Measurements from ENCODE around the gene RPL36.

The RPL36 gene

DNA sequence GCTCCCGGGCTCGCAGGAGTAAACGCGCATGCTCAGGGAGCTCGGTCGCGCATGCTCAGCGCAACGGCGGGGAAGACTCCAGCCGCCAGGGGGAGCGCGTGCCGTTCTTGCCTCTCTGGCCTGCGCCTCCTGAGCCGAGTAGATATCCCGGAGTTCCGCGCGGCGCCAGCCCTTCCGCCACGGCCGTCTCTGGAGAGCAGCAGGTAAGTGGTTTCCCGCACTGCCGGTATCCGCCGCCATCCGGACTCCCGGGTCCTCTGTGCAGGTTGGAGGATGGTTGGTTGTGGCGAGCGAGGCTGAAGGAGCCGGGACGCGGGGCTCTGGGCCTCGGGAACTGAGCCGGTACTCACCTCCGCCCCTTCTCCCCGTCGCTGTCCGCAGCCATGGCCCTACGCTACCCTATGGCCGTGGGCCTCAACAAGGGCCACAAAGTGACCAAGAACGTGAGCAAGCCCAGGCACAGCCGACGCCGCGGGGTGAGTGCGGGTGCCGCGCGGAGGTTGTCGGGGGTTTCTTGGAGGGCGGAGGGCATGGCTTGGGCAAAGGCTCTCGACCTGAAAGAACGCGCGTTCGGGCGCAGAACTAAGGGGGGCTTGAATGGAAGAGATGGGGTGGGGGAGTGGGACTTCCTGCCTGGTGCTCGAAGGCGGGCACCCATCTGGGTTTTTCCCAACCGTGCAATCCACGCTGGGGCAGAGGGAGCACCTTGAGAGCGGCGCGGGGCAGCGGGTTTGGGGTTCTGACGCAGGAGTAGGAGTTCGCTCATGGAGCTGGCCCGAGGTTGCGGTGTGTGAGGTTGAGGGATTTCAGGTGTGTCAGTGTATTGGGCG is at the start of gene RPL36:
RPL36 (plus strand) TSS at position 171 of the 830 bp plus-strand sequence; CDS start at position 384, 213 bp downstream.
- Histone ChIP-seq H3K27me3 (ENCODE audit: control insufficient read depth, insufficient read depth, low read length) (no peaks in the 10 kb centered on the region), H3K27ac (ENCODE audit: low read depth, low read length) (peak within 1 kb of the TSS; percentile 96), H3K36me3 (ENCODE audit: control insufficient read depth, insufficient read depth, low read length) (peaks cover 43% of the 10 kb centered on the region), H3K9ac (ENCODE audit: low read depth, low read length) (peak within 1 kb of the TSS; percentile 98), H3K9me3 (ENCODE audit: control insufficient read depth, insufficient read depth, low read length) (no peaks in the 10 kb centered on the region), H3K4me3 (ENCODE audit: low read depth, low read length) (peak within 1 kb of the TSS; percentile 94), H3K4me1 (ENCODE audit: control insufficient read depth, insufficient read depth, low read length) (no peaks in the 10 kb centered on the region)

- Histone ChIP-seq H3K9me3 (ENCODE audit: control insufficient read depth, insufficient read depth, low read length) (no peaks in the 10 kb centered on the region), H3K36me3 (ENCODE audit: control insufficient read depth, insufficient read depth, low read length) (peaks cover 61% of the 10 kb centered on the region), H3K9ac (ENCODE audit: low read depth, low read length) (no peak overlapping the region), H3K4me1 (ENCODE audit: control insufficient read depth, insufficient read depth, low read length) (no peaks in the 10 kb centered on the region), H3K27me3 (ENCODE audit: control insufficient read depth, insufficient read depth, low read length) (no peaks in the 10 kb centered on the region), H3K27ac (ENCODE audit: low read depth, low read length) (no peak overlapping the region), H3K4me3 (ENCODE audit: low read depth, low read length) (no peak overlapping the region)
Observed at GRCh38 chr19:5641171-5641570, 48.9 kb upstream of the RPL36 start.

- H3K9me3 ChIP-seq (ENCODE audit: control insufficient read depth, insufficient read depth, low read length) = no peaks in the 10 kb centered on the region
- H3K27ac ChIP-seq (ENCODE audit: low read depth, low read length) = no peak overlapping the region
- H3K4me1 ChIP-seq (ENCODE audit: control insufficient read depth, insufficient read depth, low read length) = no peaks in the 10 kb centered on the region
- no peaks in the 10 kb centered on the region for H3K27me3 ChIP-seq (ENCODE audit: control insufficient read depth, insufficient read depth, low read length)
- H3K4me3 ChIP-seq (ENCODE audit: low read depth, low read length) = no peak overlapping the region
- no peak overlapping the region for H3K9ac ChIP-seq (ENCODE audit: low read depth, low read length)
- H3K36me3 ChIP-seq (ENCODE audit: control insufficient read depth, insufficient read depth, low read length) = peaks cover 67% of the 10 kb centered on the region
Observed at GRCh38 chr19:5642204-5642603, 47.9 kb upstream of the RPL36 start.

DNA sequence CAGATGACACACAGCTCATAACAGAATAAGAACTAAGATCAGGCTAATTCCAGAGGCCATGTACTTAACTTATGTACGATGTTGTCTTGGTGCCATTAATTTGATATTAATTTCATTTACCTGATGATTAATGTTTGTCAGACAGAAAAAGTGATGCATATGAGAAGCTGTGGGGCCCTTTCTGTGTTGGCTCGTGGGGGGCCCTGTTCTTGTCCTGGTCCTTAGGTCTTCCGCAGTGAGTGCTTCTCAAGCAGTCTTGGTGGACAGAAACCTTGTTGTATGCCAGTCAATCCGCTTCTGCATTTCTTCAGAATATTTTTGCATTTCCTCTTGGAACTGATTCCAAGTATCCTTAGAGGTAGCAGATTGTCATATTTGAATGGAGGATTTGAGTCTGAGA is 47.0 kb upstream of the RPL36 start:
- no peak overlapping the region for H3K27ac ChIP-seq (ENCODE audit: low read depth, low read length)
- no peaks in the 10 kb centered on the region for H3K4me1 ChIP-seq (ENCODE audit: control insufficient read depth, insufficient read depth, low read length)
- H3K9ac ChIP-seq (ENCODE audit: low read depth, low read length) = no peak overlapping the region
- no peak overlapping the region for H3K4me3 ChIP-seq (ENCODE audit: low read depth, low read length)
- H3K27me3 ChIP-seq (ENCODE audit: control insufficient read depth, insufficient read depth, low read length) = no peaks in the 10 kb centered on the region
- H3K9me3 ChIP-seq (ENCODE audit: control insufficient read depth, insufficient read depth, low read length) = no peaks in the 10 kb centered on the region
- H3K36me3 ChIP-seq (ENCODE audit: control insufficient read depth, insufficient read depth, low read length) = peaks cover 75% of the 10 kb centered on the region

GRCh38 chr19:5644037-5644436 is 46.1 kb upstream of the RPL36 start:
- no peaks in the 10 kb centered on the region for H3K4me1 ChIP-seq (ENCODE audit: control insufficient read depth, insufficient read depth, low read length)
- no peak overlapping the region for H3K4me3 ChIP-seq (ENCODE audit: low read depth, low read length)
- H3K27ac ChIP-seq (ENCODE audit: low read depth, low read length) = no peak overlapping the region
- H3K9me3 ChIP-seq (ENCODE audit: control insufficient read depth, insufficient read depth, low read length) = no peaks in the 10 kb centered on the region
- no peak overlapping the region for H3K9ac ChIP-seq (ENCODE audit: low read depth, low read length)
- H3K36me3 ChIP-seq (ENCODE audit: control insufficient read depth, insufficient read depth, low read length) = peaks cover 79% of the 10 kb centered on the region
- H3K27me3 ChIP-seq (ENCODE audit: control insufficient read depth, insufficient read depth, low read length) = no peaks in the 10 kb centered on the region

GRCh38 chr19:5645409-5645808 is 44.7 kb upstream of the RPL36 start:
- Histone ChIP-seq H3K27me3 (ENCODE audit: control insufficient read depth, insufficient read depth, low read length) (no peaks in the 10 kb centered on the region), H3K27ac (ENCODE audit: low read depth, low read length) (no peak overlapping the region), H3K4me1 (ENCODE audit: control insufficient read depth, insufficient read depth, low read length) (no peaks in the 10 kb centered on the region), H3K9ac (ENCODE audit: low read depth, low read length) (no peak overlapping the region), H3K9me3 (ENCODE audit: control insufficient read depth, insufficient read depth, low read length) (no peaks in the 10 kb centered on the region), H3K36me3 (ENCODE audit: control insufficient read depth, insufficient read depth, low read length) (peaks cover 87% of the 10 kb centered on the region), H3K4me3 (ENCODE audit: low read depth, low read length) (no peak overlapping the region)

- no peak overlapping the region for H3K27ac ChIP-seq (ENCODE audit: low read depth, low read length)
- H3K27me3 ChIP-seq (ENCODE audit: control insufficient read depth, insufficient read depth, low read length) = no peaks in the 10 kb centered on the region
- peaks cover 92% of the 10 kb centered on the region for H3K36me3 ChIP-seq (ENCODE audit: control insufficient read depth, insufficient read depth, low read length)
- no peaks in the 10 kb centered on the region for H3K4me1 ChIP-seq (ENCODE audit: control insufficient read depth, insufficient read depth, low read length)
- H3K9ac ChIP-seq (ENCODE audit: low read depth, low read length) = no peak overlapping the region
- no peaks in the 10 kb centered on the region for H3K9me3 ChIP-seq (ENCODE audit: control insufficient read depth, insufficient read depth, low read length)
- no peak overlapping the region for H3K4me3 ChIP-seq (ENCODE audit: low read depth, low read length)
Observed at GRCh38 chr19:5646703-5647102, 43.4 kb upstream of the RPL36 start.

DNA sequence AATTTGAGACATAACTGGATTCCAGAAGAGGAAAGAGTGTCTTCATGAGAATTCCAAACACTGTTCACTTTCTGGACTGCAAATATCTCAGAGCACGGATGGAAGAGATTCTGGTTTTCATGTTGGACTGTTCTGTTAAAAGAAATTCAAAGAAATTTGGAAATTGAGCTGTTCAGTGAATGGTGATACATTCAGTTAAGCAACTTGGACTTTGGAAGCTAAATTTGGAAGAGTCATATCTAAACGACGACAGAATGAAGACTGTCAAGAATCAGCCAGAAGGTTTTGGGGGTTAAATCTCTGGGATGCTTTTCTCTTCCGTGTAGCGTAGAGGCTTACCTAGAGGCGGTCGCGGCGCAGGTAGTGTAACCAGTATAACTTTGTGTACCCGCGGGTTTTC is 41.6 kb upstream of the RPL36 start:
- Histone ChIP-seq H3K4me3 (ENCODE audit: low read depth, low read length) (no peak overlapping the region), H3K9me3 (ENCODE audit: control insufficient read depth, insufficient read depth, low read length) (no peaks in the 10 kb centered on the region), H3K36me3 (ENCODE audit: control insufficient read depth, insufficient read depth, low read length) (peaks cover 92% of the 10 kb centered on the region), H3K27me3 (ENCODE audit: control insufficient read depth, insufficient read depth, low read length) (no peaks in the 10 kb centered on the region), H3K27ac (ENCODE audit: low read depth, low read length) (no peak overlapping the region), H3K9ac (ENCODE audit: low read depth, low read length) (no peak overlapping the region), H3K4me1 (ENCODE audit: control insufficient read depth, insufficient read depth, low read length) (no peaks in the 10 kb centered on the region)

DNA sequence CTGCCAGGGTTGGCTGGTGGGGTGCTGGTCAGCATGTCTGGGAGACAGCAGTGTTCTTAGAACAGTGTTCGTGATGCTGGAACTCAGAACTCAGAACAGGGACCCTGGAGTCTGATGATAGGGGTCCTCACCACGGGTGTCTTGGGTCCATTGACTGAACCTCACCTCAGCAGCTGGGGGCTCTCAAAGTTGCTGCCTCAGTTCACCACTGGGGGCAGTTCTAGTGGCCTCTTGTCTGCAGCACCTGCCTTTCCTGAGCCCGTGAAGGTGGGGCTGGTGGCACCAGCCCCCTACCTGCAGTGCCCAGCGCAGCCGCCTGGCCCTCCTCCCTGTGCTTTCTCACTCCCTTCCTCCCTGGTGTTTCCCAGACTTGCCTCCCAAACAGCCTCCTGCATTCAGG is 38.7 kb upstream of the RPL36 start:
- H3K4me1 ChIP-seq (ENCODE audit: control insufficient read depth, insufficient read depth, low read length) = no peaks in the 10 kb centered on the region
- H3K9ac ChIP-seq (ENCODE audit: low read depth, low read length) = no peak overlapping the region
- H3K27ac ChIP-seq (ENCODE audit: low read depth, low read length) = no peak overlapping the region
- no peaks in the 10 kb centered on the region for H3K9me3 ChIP-seq (ENCODE audit: control insufficient read depth, insufficient read depth, low read length)
- H3K4me3 ChIP-seq (ENCODE audit: low read depth, low read length) = no peak overlapping the region
- no peaks in the 10 kb centered on the region for H3K27me3 ChIP-seq (ENCODE audit: control insufficient read depth, insufficient read depth, low read length)
- H3K36me3 ChIP-seq (ENCODE audit: control insufficient read depth, insufficient read depth, low read length) = peaks cover 91% of the 10 kb centered on the region

- H3K36me3 ChIP-seq (ENCODE audit: control insufficient read depth, insufficient read depth, low read length) = peaks cover 88% of the 10 kb centered on the region
- H3K4me1 ChIP-seq (ENCODE audit: control insufficient read depth, insufficient read depth, low read length) = no peaks in the 10 kb centered on the region
- no peak overlapping the region for H3K9ac ChIP-seq (ENCODE audit: low read depth, low read length)
- no peak overlapping the region for H3K4me3 ChIP-seq (ENCODE audit: low read depth, low read length)
- H3K27ac ChIP-seq (ENCODE audit: low read depth, low read length) = no peak overlapping the region
- H3K27me3 ChIP-seq (ENCODE audit: control insufficient read depth, insufficient read depth, low read length) = no peaks in the 10 kb centered on the region
- H3K9me3 ChIP-seq (ENCODE audit: control insufficient read depth, insufficient read depth, low read length) = no peaks in the 10 kb centered on the region
Observed at GRCh38 chr19:5652261-5652660, 37.8 kb upstream of the RPL36 start.

DNA sequence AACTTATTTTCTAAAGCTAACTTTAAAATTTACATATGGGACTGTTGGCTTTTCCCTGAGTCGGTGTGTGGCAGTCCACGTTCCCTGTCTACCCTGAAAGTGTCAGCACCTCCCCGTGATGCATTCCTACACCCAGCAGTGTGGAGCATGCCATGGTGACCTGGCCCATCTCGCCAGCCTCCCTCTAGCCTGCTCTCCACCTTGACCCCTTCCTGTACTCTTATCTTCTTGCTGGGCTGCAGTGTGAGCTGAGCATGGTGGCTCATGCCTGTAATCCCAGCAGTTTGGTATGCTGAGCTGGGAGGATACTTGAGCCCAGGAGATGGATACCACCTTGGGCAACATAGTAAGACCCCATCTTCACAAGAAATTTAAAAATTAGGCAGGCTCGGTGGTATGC is 35.2 kb upstream of the RPL36 start:
- Histone ChIP-seq H3K27ac (ENCODE audit: low read depth, low read length) (no peak overlapping the region), H3K27me3 (ENCODE audit: control insufficient read depth, insufficient read depth, low read length) (no peaks in the 10 kb centered on the region), H3K4me3 (ENCODE audit: low read depth, low read length) (no peak overlapping the region), H3K4me1 (ENCODE audit: control insufficient read depth, insufficient read depth, low read length) (no peaks in the 10 kb centered on the region), H3K9ac (ENCODE audit: low read depth, low read length) (no peak overlapping the region), H3K9me3 (ENCODE audit: control insufficient read depth, insufficient read depth, low read length) (no peaks in the 10 kb centered on the region), H3K36me3 (ENCODE audit: control insufficient read depth, insufficient read depth, low read length) (peaks cover 88% of the 10 kb centered on the region)
